ENCODE data around the gene CYP2E1. TPM values are rescaled to one million over a fixed set of nuclear protein-coding genes. Genes with fewer than 3 reads are reported as not detected.

CYP2E1 gene
- total RNA-seq, 2 donors from 2014 or later = 0.77 to 0.86 TPM

GRCh38 chr10:133565441-133566294 lies 38.5 kb downstream of the CYP2E1 start, which contains the start of gene SYCE1:
Gene SYCE1 (minus strand): TSS chr10:133565583. CDS start chr10:133565529, 54 bp downstream.
- TF ChIP-seq, protein P1, sequence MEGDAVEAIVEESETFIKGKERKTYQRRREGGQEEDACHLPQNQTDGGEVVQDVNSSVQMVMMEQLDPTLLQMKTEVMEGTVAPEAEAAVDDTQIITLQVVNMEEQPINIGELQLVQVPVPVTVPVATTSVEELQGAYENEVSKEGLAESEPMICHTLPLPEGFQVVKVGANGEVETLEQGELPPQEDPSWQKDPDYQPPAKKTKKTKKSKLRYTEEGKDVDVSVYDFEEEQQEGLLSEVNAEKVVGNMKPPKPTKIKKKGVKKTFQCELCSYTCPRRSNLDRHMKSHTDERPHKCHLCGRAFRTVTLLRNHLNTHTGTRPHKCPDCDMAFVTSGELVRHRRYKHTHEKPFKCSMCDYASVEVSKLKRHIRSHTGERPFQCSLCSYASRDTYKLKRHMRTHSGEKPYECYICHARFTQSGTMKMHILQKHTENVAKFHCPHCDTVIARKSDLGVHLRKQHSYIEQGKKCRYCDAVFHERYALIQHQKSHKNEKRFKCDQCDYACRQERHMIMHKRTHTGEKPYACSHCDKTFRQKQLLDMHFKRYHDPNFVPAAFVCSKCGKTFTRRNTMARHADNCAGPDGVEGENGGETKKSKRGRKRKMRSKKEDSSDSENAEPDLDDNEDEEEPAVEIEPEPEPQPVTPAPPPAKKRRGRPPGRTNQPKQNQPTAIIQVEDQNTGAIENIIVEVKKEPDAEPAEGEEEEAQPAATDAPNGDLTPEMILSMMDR (conservative IDR thresholded peaks at IDR 0.05) = no peak
- peaks cover 2% of the 10 kb centered on the region for H3K27me3 Mint-ChIP-seq (ENCODE audit: insufficient read depth)

DNA sequence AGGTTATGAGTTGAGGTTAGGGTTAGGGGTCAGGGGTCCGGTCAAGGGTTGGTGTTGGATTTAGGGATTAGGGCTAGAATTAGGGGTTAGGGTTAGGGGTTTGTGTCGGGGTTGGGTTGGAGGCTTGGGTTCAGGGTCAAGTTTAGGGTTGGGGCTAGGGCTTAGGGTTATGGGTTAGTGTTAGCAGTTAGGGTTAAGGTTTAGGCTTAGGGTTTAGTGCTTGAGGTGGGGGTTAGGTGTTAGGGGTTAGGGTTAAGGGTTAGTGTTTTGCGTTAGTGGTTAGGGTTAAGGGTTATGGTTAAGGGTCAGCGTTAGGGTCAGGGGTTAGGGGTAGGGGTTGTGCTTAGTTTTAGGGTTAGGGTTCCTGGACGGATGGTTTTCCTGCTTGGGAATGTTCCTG lies 40.0 kb downstream of the CYP2E1 start:
- Histone ChIP-seq H3K27ac (ENCODE audit: low read depth, low read length) (no peak overlapping the region), H3K36me3 (ENCODE audit: control insufficient read depth, insufficient read depth, low read length) (no peaks in the 10 kb centered on the region), H3K27me3 (ENCODE audit: control insufficient read depth, insufficient read depth, low read length, poor library complexity, severe bottlenecking) (no peaks in the 10 kb centered on the region), H3K4me3 (ENCODE audit: low read length) (no peak overlapping the region), H3K9ac (ENCODE audit: extremely low read depth, low read length, poor library complexity, severe bottlenecking) (no peak overlapping the region), H3K4me1 (ENCODE audit: control insufficient read depth, insufficient read depth, low read length) (no peaks in the 10 kb centered on the region), H3K9me3 (ENCODE audit: control insufficient read depth, low read length) (peaks cover 27% of the 10 kb centered on the region)
- TF ChIP-seq, protein P1 (conservative IDR thresholded peaks at IDR 0.05) = no peak
- Mint-ChIP-seq H3K27me3 (ENCODE audit: insufficient read depth) (peaks cover 6% of the 10 kb centered on the region), H3K4me1 (no peaks in the 10 kb centered on the region), H3K9me3 (peaks cover 52% of the 10 kb centered on the region), H3K27ac (no peak overlapping the region), H3K4me3 (no peak overlapping the region), H3K36me3 (ENCODE audit: low read depth) (no peaks in the 10 kb centered on the region)
- no peak for DNase-seq
- 69 to 76% methylated on average over 2 to 5 of the region's 5 CpGs for WGBS, 2 experiments (ENCODE audit: insufficient coverage in 1 of 2, insufficient read length in 1 of 2)

More at GRCh38 chr10:133565441-133566294, 38.5 kb downstream of the CYP2E1 start, which contains the start of gene SYCE1:
- no peak within 1 kb of the TSS for H3K27ac Mint-ChIP-seq
- no peaks in the 10 kb centered on the region for H3K27me3 ChIP-seq (ENCODE audit: control insufficient read depth, insufficient read depth, low read length, poor library complexity, severe bottlenecking)
- no peak for DNase-seq
- 91 to 92% methylated on average over 65 to 77 of the region's 77 CpGs for WGBS, 2 experiments (ENCODE audit: insufficient coverage in 1 of 2, insufficient read length in 1 of 2)
- no peak within 1 kb of the TSS for H3K27ac ChIP-seq (ENCODE audit: low read depth, low read length)
- H3K9ac ChIP-seq (ENCODE audit: extremely low read depth, low read length, poor library complexity, severe bottlenecking) = no peak within 1 kb of the TSS
- H3K9me3 ChIP-seq (ENCODE audit: control insufficient read depth, low read length) = peaks cover 33% of the 10 kb centered on the region
- no peak within 1 kb of the TSS for H3K4me3 ChIP-seq (ENCODE audit: low read length)
- no peaks in the 10 kb centered on the region for H3K36me3 ChIP-seq (ENCODE audit: control insufficient read depth, insufficient read depth, low read length)
- no peaks in the 10 kb centered on the region for H3K4me1 ChIP-seq (ENCODE audit: control insufficient read depth, insufficient read depth, low read length)
- H3K9me3 Mint-ChIP-seq = peaks cover 61% of the 10 kb centered on the region
- H3K36me3 Mint-ChIP-seq (ENCODE audit: low read depth) = no peaks in the 10 kb centered on the region
- no peaks in the 10 kb centered on the region for H3K4me1 Mint-ChIP-seq
- no peak within 1 kb of the TSS for H3K4me3 Mint-ChIP-seq

- H3K4me3 ChIP-seq (ENCODE audit: low read length) = no peak overlapping the region
- Mint-ChIP-seq H3K27me3 (ENCODE audit: insufficient read depth) (peaks cover 6% of the 10 kb centered on the region), H3K36me3 (ENCODE audit: low read depth) (no peaks in the 10 kb centered on the region), H3K9me3 (peaks cover 49% of the 10 kb centered on the region), H3K4me3 (no peak overlapping the region), H3K27ac (no peak overlapping the region), H3K4me1 (no peaks in the 10 kb centered on the region)
- DNase-seq = no peak
- H3K9me3 ChIP-seq (ENCODE audit: control insufficient read depth, low read length) = peaks cover 23% of the 10 kb centered on the region
- no peak overlapping the region for H3K27ac ChIP-seq (ENCODE audit: low read depth, low read length)
- no peaks in the 10 kb centered on the region for H3K27me3 ChIP-seq (ENCODE audit: control insufficient read depth, insufficient read depth, low read length, poor library complexity, severe bottlenecking)
- TF ChIP-seq, protein P1 (conservative IDR thresholded peaks at IDR 0.05) = no peak
- no peaks in the 10 kb centered on the region for H3K36me3 ChIP-seq (ENCODE audit: control insufficient read depth, insufficient read depth, low read length)
- H3K4me1 ChIP-seq (ENCODE audit: control insufficient read depth, insufficient read depth, low read length) = no peaks in the 10 kb centered on the region
- 82 to 92% methylated on average over 18 to 29 of the region's 29 CpGs for WGBS, 2 experiments (ENCODE audit: insufficient coverage in 1 of 2, insufficient read length in 1 of 2)
- H3K9ac ChIP-seq (ENCODE audit: extremely low read depth, low read length, poor library complexity, severe bottlenecking) = no peak overlapping the region
Observed at GRCh38 chr10:133567609-133568286, 40.6 kb downstream of the CYP2E1 start.
